HTERT RPE-1 (cell line): Measurements from ENCODE around the gene TRAPPC2.
"Not testable (repeated sequence)": the region's sequence is repeated elsewhere in the genome, so short reads cannot be mapped to it uniquely, and the experiment has no call there.

Experiments
- in situ Hi-C: fragments of 300-500 bp; cut with MboI; formaldehyde crosslinking; loops from 4 replicates; pipeline ENCODE4 v1.14.3; 2020; ENCODE audit warnings: low sequenced_read_pairs

TRAPPC2 gene

DNA sequence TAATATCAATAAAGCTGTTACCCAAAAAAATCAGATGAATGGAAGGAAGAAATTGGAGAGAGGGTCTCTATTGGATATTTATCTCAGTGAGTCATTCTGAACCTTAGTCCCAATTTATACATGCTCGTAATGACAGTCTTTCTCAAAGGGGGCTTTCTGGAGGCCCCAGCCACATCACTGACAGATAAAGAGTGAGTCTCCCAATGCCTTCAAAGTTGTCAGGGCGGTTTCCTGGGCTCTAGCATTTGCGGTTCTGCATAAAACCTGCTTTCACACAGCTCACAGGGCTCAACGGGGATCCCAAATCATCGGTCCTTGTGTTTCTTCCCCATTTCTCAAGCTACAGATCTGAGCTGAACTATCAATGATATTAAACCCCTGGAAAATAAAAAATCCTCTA lies 64.2 kb downstream of the TRAPPC2 start:
- in situ Hi-C loops = no loop called here

DNA sequence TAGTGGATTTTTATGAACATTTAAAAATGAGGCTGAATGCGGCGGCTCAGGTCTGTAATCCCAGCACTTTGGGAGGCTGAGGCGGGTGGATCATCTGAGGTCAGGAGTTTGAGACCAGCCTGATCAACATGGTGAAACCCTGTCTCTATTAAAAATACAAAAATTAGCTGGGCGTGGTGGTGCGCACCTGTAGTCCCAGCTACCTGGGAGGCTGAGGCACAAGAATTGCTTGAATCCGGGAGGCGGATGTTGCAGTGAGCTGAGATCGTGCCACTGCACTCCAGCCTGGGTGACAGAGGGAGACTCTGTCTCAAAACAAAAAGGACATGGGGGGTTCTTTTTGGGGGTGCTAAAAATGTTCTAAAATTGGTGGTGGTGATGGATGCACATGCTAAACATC lies 64.7 kb downstream of the TRAPPC2 start:
- in situ Hi-C loops = not testable (repeated sequence)

DNA sequence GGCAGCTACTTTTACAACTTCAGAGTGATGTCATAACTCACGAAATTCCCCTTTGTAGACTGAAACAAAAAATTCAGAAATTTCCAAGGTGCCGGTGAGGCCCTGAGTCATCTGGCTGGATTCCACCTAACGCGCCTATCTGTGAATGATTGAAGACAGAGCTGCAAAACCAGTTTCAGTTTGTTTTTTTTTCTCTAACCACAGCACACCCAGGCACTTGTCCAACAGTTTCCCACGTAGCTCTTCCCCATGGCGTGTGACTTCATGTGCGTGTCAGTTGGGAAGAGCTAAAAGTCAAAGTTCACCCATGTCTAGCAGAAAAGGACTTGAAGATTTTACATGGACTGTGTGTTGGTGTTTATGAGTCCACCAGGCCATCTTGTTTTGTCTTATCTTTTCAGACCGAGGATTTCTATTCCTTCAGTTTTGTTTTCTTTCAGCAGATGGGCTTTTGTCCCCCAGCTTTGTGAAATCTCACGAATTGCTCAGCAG lies 65.1 kb downstream of the TRAPPC2 start:
- in situ Hi-C loops = no loop called here

DNA sequence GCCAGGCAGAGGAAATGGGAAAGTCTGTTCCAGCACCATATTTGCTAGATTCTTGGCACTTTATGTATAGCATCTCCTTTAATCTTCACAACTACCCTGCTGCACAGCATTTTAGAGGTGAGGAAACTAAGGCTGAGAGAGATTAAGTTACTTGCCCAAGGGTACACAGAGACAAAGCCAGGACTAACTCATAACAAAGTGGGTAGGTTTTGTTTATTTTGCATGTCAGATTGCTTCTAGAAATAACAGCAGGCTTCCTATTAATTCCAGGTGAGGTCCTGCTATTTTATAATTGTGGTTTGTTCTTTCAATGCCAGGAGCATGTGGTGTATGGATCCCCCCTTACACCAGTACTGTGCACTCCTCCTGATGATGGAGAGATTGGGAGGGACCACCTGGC lies 66.5 kb downstream of the TRAPPC2 start:
- in situ Hi-C loops = no loop called here

DNA sequence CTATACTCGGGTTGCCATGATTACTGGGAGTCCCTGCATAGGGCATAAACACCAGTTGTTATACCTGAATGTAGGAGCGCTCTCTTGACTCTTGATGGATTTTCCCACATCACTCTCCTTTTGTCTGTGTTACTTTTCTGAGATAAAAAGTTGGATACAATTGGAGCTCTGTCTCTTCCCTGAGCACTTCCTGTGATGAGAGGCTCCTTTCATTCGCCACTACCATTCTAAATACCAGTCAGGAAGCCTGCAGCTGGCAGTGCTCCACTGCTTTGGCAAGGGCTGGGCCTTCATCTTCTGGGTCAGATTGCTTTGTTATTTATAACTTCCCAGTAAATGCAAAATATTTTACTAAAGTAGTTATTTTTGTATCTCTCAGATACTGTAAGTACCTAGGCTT lies 67.6 kb downstream of the TRAPPC2 start:
- in situ Hi-C loops = no loop called here

DNA sequence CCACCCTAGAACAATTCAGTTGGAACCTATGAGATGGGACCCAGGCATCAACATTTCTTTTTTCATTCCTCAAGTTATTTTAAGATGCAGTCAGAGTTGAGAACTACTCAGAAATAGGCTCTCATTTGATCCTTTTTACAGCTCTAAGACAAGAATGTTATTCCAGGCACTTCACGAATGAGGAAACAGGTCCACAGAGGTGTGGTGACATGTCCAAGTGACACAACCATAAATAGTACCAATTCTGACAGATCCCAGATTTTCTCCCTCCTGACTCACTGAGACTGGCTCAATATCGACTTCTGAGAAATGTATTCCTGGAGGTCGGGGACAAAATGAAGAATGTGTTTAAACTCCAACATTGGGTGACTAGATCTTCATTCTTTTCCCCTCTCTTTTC lies 70.4 kb downstream of the TRAPPC2 start:
- in situ Hi-C loops = no loop called here

DNA sequence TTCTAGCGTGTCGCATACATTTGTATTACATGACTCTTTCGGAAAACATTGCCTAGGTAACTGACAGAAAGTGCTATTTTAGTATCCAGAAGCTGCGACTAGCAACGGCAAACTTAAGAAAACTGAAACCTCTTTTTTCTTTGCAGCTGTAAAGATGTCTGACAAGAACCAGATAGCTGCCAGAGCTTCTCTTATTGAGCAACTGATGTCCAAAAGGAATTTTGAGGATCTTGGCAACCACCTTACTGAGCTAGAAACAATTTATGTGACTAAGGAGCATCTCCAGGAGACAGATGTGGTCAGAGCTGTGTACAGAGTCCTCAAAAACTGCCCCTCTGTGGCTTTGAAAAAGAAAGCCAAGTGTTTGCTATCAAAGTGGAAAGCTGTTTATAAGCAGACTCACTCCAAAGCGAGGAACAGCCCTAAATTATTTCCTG lies 72.0 kb downstream of the TRAPPC2 start:
- in situ Hi-C loops = no loop called here
